Colonic mucosa (tissue), 4 donors: ENCODE measurements around the gene ZNF184. TPM values are rescaled to one million over a fixed set of nuclear protein-coding genes. Genes with fewer than 3 reads are reported as not detected.

ENCODE experiments used
- DNase-seq: peaks from one replicate; pipeline ENCODE4 v3.0.0-alpha.2; 2020
- H3K27ac ChIP-seq: fragments of 200-600 bp; one replicate; pipeline ENCODE4 v1.8.0; 2021
- H3K27me3 ChIP-seq: fragments of 200-600 bp; one replicate; pipeline ENCODE4 v1.8.0; 2021
- H3K36me3 ChIP-seq: fragments of 200-600 bp; one replicate; pipeline ENCODE4 v1.8.0; 2021
- H3K4me1 ChIP-seq: fragments of 200-600 bp; one replicate; pipeline ENCODE4 v1.8.0; 2021; ENCODE audit warnings: mild to moderate bottlenecking
- H3K4me3 ChIP-seq: fragments of 200-600 bp; one replicate; pipeline ENCODE4 v1.8.0; 2021
- H3K9ac ChIP-seq, 2 donors: one replicate each; pipeline ENCODE4 v1.7.0; 2013; ENCODE audit warnings: control low read depth in 2 of 2, low read depth in 2 of 2, low read length in 2 of 2
- H3K9me3 ChIP-seq: fragments of 200-600 bp; one replicate; pipeline ENCODE4 v1.8.0; 2021
- intact Hi-C: fragments of 100-400 bp; cut with DNase I; formaldehyde crosslinking; loops from one replicate; pipeline ENCODE4 v1.14.1; 2022
- total RNA-seq, 2 donors: library from RNA; stranded (reverse); fragmentation: NEBNext Ultra II Directional in 1 of 2; extraction: Animal tissue kit (Norgen Biotek cat#: 25700) in 1 of 2; gene quantifications; one replicate each; pipeline ENCODE4 v1.2.1, GENCODE V29; 2021
- TF ChIP-seq, protein P1 (sequence below): fragments of 200-600 bp; IDR thresholded peaks from one replicate; pipeline ENCODE4 v1.8.0; 2022; ENCODE audit warnings: antibody characterized with exemption, mild to moderate bottlenecking
- donor health status: healthy.
- donor health status: DM: no; HTN: no; CAD: no.
- donor health status: DM: no; HTN: no; CAD: no.

The ZNF184 gene
- total RNA-seq, 2 donors from 2014 or later: 6.3 to 8.6 TPM

DNA sequence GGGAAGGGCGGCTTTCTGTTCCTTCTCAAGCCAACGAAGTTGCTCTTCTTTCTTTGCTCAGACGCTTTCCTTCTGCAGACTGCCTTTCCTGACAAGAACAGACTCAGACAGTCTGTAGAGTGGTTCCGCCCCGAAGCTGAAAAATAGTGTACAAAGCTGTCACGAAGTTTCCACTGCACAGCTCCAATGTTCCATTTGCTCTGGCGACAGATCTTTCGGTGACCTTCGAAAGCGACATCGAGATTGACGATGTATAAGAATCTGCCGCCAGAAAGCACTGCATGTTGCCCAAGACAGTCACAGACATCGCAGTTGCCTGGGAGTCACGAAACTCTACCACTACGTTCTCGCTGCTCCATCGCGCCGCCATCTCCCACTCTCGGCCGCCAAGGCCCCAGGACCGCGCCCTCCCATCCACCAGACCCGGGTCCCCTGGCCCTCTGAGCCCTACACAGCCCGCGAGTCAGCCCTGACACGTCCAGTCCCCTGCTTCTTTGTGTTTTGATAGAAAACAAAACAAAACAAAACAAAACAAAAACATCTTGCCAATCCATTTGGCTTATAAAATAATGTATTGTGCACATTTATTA is 42.1 kb upstream of the ZNF184 start:
- no peaks in the 10 kb centered on the region for H3K4me1 ChIP-seq
- TF ChIP-seq, protein P1, sequence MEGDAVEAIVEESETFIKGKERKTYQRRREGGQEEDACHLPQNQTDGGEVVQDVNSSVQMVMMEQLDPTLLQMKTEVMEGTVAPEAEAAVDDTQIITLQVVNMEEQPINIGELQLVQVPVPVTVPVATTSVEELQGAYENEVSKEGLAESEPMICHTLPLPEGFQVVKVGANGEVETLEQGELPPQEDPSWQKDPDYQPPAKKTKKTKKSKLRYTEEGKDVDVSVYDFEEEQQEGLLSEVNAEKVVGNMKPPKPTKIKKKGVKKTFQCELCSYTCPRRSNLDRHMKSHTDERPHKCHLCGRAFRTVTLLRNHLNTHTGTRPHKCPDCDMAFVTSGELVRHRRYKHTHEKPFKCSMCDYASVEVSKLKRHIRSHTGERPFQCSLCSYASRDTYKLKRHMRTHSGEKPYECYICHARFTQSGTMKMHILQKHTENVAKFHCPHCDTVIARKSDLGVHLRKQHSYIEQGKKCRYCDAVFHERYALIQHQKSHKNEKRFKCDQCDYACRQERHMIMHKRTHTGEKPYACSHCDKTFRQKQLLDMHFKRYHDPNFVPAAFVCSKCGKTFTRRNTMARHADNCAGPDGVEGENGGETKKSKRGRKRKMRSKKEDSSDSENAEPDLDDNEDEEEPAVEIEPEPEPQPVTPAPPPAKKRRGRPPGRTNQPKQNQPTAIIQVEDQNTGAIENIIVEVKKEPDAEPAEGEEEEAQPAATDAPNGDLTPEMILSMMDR: no peak
- intact Hi-C loops: loop anchor here (5.0 to 10.0 kb wide), 5 partner anchors 170 to 380 kb away; partner anchors contain the start of gene POM121L2
- H3K9me3 ChIP-seq: no peaks in the 10 kb centered on the region
- H3K27me3 ChIP-seq: peaks cover 5% of the 10 kb centered on the region
- no peak overlapping the region for H3K27ac ChIP-seq
- no peak overlapping the region for H3K9ac ChIP-seq
- no peaks in the 10 kb centered on the region for H3K36me3 ChIP-seq
- no peak overlapping the region for H3K4me3 ChIP-seq
- no peak for DNase-seq

DNA sequence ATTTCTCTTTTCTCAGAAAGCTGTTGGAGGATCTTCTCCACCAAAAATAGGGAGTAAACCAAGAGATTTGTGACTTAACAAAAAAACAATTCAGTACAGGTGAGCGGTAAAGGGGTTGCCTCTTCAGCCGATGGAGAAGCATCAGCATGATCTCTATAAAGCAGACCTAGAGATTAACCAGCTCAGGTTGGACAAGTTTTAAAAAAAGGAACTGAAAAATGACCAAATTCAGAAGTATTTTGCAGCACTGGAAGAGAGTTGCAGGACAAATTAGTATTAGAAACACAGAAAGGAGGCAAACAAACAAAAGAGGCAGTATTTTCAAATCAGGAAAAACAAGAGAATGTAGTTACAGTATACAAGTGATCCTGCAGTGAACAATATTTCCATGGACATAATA is 39.6 kb upstream of the ZNF184 start:
- Histone ChIP-seq H3K4me3 (no peak overlapping the region), H3K36me3 (no peaks in the 10 kb centered on the region), H3K4me1 (no peaks in the 10 kb centered on the region), H3K9me3 (no peaks in the 10 kb centered on the region), H3K27ac (no peak overlapping the region), H3K27me3 (peaks cover 5% of the 10 kb centered on the region), H3K9ac (no peak overlapping the region)
- TF ChIP-seq, protein P1: no peak
- no peak for DNase-seq
- intact Hi-C loops: loop anchor here (10.0 kb wide), 3 partner anchors 172 to 382 kb away; a partner anchor contains a TSS

GRCh38 chr6:27507041-27507956 is 34.4 kb upstream of the ZNF184 start:
- H3K9me3 ChIP-seq: no peaks in the 10 kb centered on the region

DNA sequence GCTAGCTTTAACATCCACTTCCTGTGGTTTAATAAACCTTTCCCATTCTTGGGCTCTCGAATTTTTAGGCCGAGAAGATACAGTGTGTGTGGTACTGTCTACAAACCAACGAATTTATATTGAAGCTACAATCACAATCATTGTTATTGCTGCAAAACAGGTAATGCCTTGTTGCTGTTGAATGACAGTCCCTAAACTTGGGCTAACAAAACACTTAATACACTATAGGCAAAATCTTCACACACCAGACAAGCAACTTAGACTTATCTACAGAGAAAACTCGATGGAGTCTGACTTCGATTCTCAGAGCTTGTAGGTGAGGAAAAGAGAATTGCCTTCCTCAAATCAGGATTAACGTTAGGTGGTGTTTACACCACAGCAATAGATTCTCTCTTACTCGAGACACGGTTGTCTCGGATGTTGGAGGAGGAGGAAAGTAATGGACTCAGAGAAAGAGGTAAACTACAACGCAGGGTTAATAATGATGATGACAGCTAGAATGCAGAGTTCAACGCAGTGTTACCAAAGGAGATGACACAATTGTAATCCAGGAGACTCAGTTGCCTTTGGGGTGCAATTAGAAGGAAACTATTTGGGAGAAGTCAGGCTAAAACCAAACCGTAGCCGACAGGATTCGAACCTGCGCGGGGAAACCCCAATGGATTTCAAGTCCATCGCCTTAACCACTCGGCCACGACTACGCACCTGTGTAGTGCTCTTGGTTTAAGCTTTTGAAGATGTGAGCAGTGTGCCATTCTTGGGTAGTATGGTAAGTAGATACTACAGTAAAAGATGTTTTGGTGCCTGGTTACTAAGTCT is 32.5 kb upstream of the ZNF184 start:
- H3K4me3 ChIP-seq: no peak overlapping the region

More at GRCh38 chr6:27507041-27507956, 34.4 kb upstream of the ZNF184 start:
- peaks cover 2% of the 10 kb centered on the region for H3K4me1 ChIP-seq
- no peaks in the 10 kb centered on the region for H3K36me3 ChIP-seq
- intact Hi-C loops: no loop called here
- no peak overlapping the region for H3K4me3 ChIP-seq
- no peak overlapping the region for H3K9ac ChIP-seq
- DNase-seq: no peak
- TF ChIP-seq, protein P1: no peak
- H3K27ac ChIP-seq: no peak overlapping the region
- H3K27me3 ChIP-seq: peaks cover 2% of the 10 kb centered on the region

More for the DNA sequence above, 32.5 kb upstream of the ZNF184 start:
- Histone ChIP-seq H3K9me3 (no peaks in the 10 kb centered on the region), H3K27ac (no peak overlapping the region), H3K9ac (no peak overlapping the region), H3K36me3 (no peaks in the 10 kb centered on the region), H3K27me3 (no peaks in the 10 kb centered on the region), H3K4me1 (peaks cover 4% of the 10 kb centered on the region)
- TF ChIP-seq, protein P1: no peak
- peak; percentile 47 for DNase-seq
- intact Hi-C loops: no loop called here
